ENCODE measurements around the gene FAM3A.

The FAM3A gene

GRCh38 chrX:154473683-154474082 is 42.3 kb downstream of the FAM3A start:
- TF ChIP-seq CTCF (IDR thresholded peaks at IDR 0.05; ENCODE audit: insufficient read depth, low read depth, low read length, missing control alignments): no peak
- H3K4me3 ChIP-seq (ENCODE audit: low read depth, low read length): no peak overlapping the region
- no peak for DNase-seq (ENCODE audit: low read depth)

- DNase-seq (ENCODE audit: low read depth): no peak
- no peak overlapping the region for H3K4me3 ChIP-seq (ENCODE audit: low read depth, low read length)
- TF ChIP-seq CTCF (IDR thresholded peaks at IDR 0.05; ENCODE audit: insufficient read depth, low read depth, low read length, missing control alignments): no peak
Observed at GRCh38 chrX:154472685-154473632, 43.1 kb downstream of the FAM3A start.

- no peak for DNase-seq (ENCODE audit: low read depth)
- no peak overlapping the region for H3K4me3 ChIP-seq (ENCODE audit: low read depth, low read length)
- no peak for TF ChIP-seq CTCF (IDR thresholded peaks at IDR 0.05; ENCODE audit: insufficient read depth, low read depth, low read length, missing control alignments)
Observed at GRCh38 chrX:154471839-154472684, 44.0 kb downstream of the FAM3A start.

GRCh38 chrX:154470914-154471568 is 45.0 kb downstream of the FAM3A start:
- no peak for TF ChIP-seq CTCF (IDR thresholded peaks at IDR 0.05; ENCODE audit: insufficient read depth, low read depth, low read length, missing control alignments)

GRCh38 chrX:154470434-154470833 is 45.6 kb downstream of the FAM3A start:
- H3K4me3 ChIP-seq (ENCODE audit: low read depth, low read length): no peak overlapping the region
- DNase-seq (ENCODE audit: low read depth): no peak

More at GRCh38 chrX:154470914-154471568, 45.0 kb downstream of the FAM3A start:
- H3K4me3 ChIP-seq (ENCODE audit: low read depth, low read length): no peak overlapping the region
- no peak for DNase-seq (ENCODE audit: low read depth)

More at GRCh38 chrX:154470434-154470833, 45.6 kb downstream of the FAM3A start:
- TF ChIP-seq CTCF (IDR thresholded peaks at IDR 0.05; ENCODE audit: insufficient read depth, low read depth, low read length, missing control alignments): no peak
